NCI-H510A (cell line): ENCODE results near the gene BLVRB.
A peak's percentile ranks its signal among the peaks of the same experiment; 100 is the strongest.
"Not testable (repeated sequence)": the region's sequence is repeated elsewhere in the genome, so short reads cannot be mapped to it uniquely, and the experiment has no call there.

ENCODE experiments used
- DNase-seq: peaks from one replicate; lab custom pipeline; 2025; lab: John Stamatoyannopoulos, UW

The BLVRB gene

GRCh38 chr19:40486017-40486416 is 20.5 kb upstream of the BLVRB start:
- DNase-seq, result no peak

- not testable (repeated sequence) for DNase-seq
Observed at GRCh38 chr19:40475878-40476644, 10.5 kb upstream of the BLVRB start.

GRCh38 chr19:40474737-40475136 is 9.2 kb upstream of the BLVRB start:
- no peak for DNase-seq

GRCh38 chr19:40472516-40472915 is 7.0 kb upstream of the BLVRB start:
- DNase-seq, result no peak

GRCh38 chr19:40471111-40471510 is 5.6 kb upstream of the BLVRB start:
- DNase-seq, result no peak

- DNase-seq, result no peak
Observed at GRCh38 chr19:40469011-40469410, 3.5 kb upstream of the BLVRB start.

- DNase-seq, result no peak
Observed at GRCh38 chr19:40466985-40467734, 1.6 kb upstream of the BLVRB start, which contains the start of gene SPTBN4. Gene SPTBN4, plus strand, starts transcription at chr19:40467001. Its CDS starts 5,621 bp downstream, at chr19:40472622.

- DNase-seq, result no peak
Observed at GRCh38 chr19:40466219-40466984, 857 bp upstream of the BLVRB start.

- no peak for DNase-seq
Observed at GRCh38 chr19:40465025-40465556, 454 bp downstream of the BLVRB start.

- DNase-seq, result peak; percentile 32
Observed at GRCh38 chr19:40464059-40465024, 1.2 kb downstream of the BLVRB start.

- not testable (repeated sequence) for DNase-seq
Observed at GRCh38 chr19:40463587-40464037, 1.9 kb downstream of the BLVRB start.

- DNase-seq, result no peak
Observed at GRCh38 chr19:40461669-40462221, 3.8 kb downstream of the BLVRB start.

- DNase-seq, result no peak
Observed at GRCh38 chr19:40460185-40460584, 5.4 kb downstream of the BLVRB start.

GRCh38 chr19:40458597-40458974 is 7.0 kb downstream of the BLVRB start:
- DNase-seq, result no peak

- no peak for DNase-seq
Observed at GRCh38 chr19:40457953-40458596, 7.5 kb downstream of the BLVRB start.

GRCh38 chr19:40457048-40457447 is 8.5 kb downstream of the BLVRB start:
- DNase-seq, result no peak

GRCh38 chr19:40453943-40454342 is 11.6 kb downstream of the BLVRB start:
- not testable (repeated sequence) for DNase-seq

GRCh38 chr19:40453151-40453735 is 12.3 kb downstream of the BLVRB start:
- no peak for DNase-seq

GRCh38 chr19:40452016-40452415 is 13.5 kb downstream of the BLVRB start:
- no peak for DNase-seq

- DNase-seq, result no peak
Observed at GRCh38 chr19:40450664-40451063, 14.9 kb downstream of the BLVRB start.
